ENCODE data around the gene HCK.

DNA sequence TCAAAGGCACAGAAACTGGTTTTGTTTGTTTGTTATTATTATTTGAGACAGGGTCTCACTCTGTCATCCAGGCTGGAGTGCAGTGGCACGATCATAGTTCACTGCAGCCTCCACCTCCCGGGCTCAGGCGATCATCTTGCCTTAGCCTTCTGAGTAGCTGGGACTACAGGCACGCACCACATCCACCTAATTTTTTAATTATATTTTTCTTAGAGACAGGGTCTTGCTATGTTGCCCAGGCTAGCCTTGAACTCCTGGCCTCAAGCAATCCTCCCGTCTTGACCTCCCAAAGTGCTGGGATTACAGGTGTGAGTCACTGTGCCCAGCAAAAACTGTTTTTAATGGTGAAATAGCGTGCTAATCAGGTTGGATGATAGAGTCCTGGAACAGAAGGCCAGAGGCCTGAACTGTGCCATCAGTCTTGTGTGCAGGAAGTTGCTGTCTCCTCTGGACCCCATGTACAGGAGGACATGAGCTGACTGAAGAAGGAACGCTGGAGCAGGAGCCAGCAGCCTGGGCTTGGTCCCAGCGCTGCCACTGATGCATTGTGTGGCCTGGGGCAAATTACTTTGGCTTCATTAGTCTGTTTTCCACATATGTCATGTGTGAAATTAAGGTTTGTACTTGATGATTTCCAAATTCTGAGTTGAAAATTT lies 62.4 kb downstream of the HCK start:
- no peak for TF ChIP-seq TAF1 (IDR thresholded peaks at IDR 0.05; ENCODE audit: borderline replicate concordance, insufficient read depth, low read length)
- TF ChIP-seq FOXP2 (optimal IDR thresholded peaks at IDR 0.05; ENCODE audit: borderline replicate concordance, extremely low read depth, extremely low read length, insufficient read depth): no peak
- no peak for TF ChIP-seq REST (IDR thresholded peaks at IDR 0.05; ENCODE audit: insufficient read depth in 1 of 2, low read depth in 2 of 2, low read length in 2 of 2)
- TF ChIP-seq POLR2AphosphoS5 (IDR thresholded peaks at IDR 0.05; ENCODE audit: low read depth, low read length): no peak

All from PFSK-1 (cell line).